ENCODE results near the gene CFAP61.

CFAP61 gene

DNA sequence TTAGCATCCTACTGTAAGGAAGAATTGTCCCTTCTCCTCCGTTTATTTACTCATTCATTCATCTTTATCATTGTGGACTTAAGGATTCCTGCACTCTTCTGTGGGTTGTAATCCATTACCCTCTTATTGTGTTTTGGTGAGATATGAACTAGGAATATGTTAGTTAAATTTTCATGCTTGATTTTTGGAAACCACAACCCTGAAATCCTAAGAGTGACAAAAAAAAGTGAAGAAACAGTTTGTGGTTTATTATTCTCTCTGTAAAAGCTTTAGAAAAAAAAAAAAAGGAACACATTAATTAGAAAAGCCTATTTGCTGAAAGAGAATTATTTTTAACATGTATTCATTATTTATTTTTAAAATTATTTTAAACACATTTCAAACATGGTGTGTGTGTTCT, 278.8 kb downstream of the CFAP61 start:
- no peaks in the 10 kb centered on the region for H3K27me3 ChIP-seq (ENCODE audit: insufficient read depth, low read length, poor library complexity, severe bottlenecking)
- H2AFZ ChIP-seq (ENCODE audit: low read length) = no peak overlapping the region
- H3K4me1 ChIP-seq (ENCODE audit: insufficient read depth, low read length, poor library complexity, severe bottlenecking) = peaks cover 3% of the 10 kb centered on the region
- H3F3A ChIP-seq (ENCODE audit: low read depth) = no peaks in the 10 kb centered on the region
- no peak overlapping the region for H3K4me3 ChIP-seq (ENCODE audit: low read length, poor library complexity, severe bottlenecking)
- no peaks in the 10 kb centered on the region for H4K20me1 ChIP-seq (ENCODE audit: insufficient read depth, low read length, poor library complexity, severe bottlenecking)
- H3K9me2 ChIP-seq (replicated peaks; ENCODE audit: low read depth, low read length) = no peaks in the 10 kb centered on the region
- no peak overlapping the region for H3K9ac ChIP-seq (ENCODE audit: low read depth, low read length, poor library complexity, severe bottlenecking)
- H3K36me3 ChIP-seq (ENCODE audit: insufficient read depth, low read length) = no peaks in the 10 kb centered on the region
- H3K79me2 ChIP-seq (ENCODE audit: insufficient read depth, low read length) = no peaks in the 10 kb centered on the region
- H3K9me3 ChIP-seq (ENCODE audit: insufficient read depth, low read depth, low read length) = no peaks in the 10 kb centered on the region
- H3K4me2 ChIP-seq (ENCODE audit: low read depth, low read length, poor library complexity, severe bottlenecking) = no peak overlapping the region
- TF ChIP-seq, protein P1, sequence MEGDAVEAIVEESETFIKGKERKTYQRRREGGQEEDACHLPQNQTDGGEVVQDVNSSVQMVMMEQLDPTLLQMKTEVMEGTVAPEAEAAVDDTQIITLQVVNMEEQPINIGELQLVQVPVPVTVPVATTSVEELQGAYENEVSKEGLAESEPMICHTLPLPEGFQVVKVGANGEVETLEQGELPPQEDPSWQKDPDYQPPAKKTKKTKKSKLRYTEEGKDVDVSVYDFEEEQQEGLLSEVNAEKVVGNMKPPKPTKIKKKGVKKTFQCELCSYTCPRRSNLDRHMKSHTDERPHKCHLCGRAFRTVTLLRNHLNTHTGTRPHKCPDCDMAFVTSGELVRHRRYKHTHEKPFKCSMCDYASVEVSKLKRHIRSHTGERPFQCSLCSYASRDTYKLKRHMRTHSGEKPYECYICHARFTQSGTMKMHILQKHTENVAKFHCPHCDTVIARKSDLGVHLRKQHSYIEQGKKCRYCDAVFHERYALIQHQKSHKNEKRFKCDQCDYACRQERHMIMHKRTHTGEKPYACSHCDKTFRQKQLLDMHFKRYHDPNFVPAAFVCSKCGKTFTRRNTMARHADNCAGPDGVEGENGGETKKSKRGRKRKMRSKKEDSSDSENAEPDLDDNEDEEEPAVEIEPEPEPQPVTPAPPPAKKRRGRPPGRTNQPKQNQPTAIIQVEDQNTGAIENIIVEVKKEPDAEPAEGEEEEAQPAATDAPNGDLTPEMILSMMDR (conservative IDR thresholded peaks at IDR 0.05; ENCODE audit: low read length) = no peak
- TF ChIP-seq EZH2phosphoT487 (IDR thresholded peaks at IDR 0.05; ENCODE audit: borderline replicate concordance) = no peak

DNA sequence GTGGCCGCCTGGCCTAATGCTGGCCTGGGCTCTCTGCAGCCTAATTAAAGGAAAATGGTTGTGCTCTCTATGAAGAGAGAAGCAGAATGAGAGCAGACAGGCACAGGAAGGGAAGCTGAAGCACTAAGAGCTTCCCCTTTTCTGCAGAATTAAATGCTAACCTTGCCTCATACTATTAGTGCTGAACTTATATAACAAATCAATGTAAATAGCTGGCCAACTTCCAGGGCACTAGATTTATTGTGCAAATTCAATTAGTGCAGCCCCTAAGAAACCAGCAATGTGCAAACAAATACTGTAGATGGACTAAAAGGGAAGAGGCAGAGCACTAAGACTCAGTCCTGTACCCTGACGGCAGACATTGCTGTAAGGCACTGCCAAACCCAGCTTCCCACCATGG, 279.5 kb downstream of the CFAP61 start:
- H3K4me3 ChIP-seq (ENCODE audit: low read length, poor library complexity, severe bottlenecking) = no peak overlapping the region
- H3K4me2 ChIP-seq (ENCODE audit: low read depth, low read length, poor library complexity, severe bottlenecking) = no peak overlapping the region
- no peaks in the 10 kb centered on the region for H3K9me3 ChIP-seq (ENCODE audit: insufficient read depth, low read depth, low read length)
- TF ChIP-seq EZH2phosphoT487 (IDR thresholded peaks at IDR 0.05; ENCODE audit: borderline replicate concordance) = no peak
- TF ChIP-seq, protein P1 (conservative IDR thresholded peaks at IDR 0.05; ENCODE audit: low read length) = no peak
- H3K4me1 ChIP-seq (ENCODE audit: insufficient read depth, low read length, poor library complexity, severe bottlenecking) = peaks cover 3% of the 10 kb centered on the region
- H4K20me1 ChIP-seq (ENCODE audit: insufficient read depth, low read length, poor library complexity, severe bottlenecking) = no peaks in the 10 kb centered on the region
- H3F3A ChIP-seq (ENCODE audit: low read depth) = no peaks in the 10 kb centered on the region
- H3K36me3 ChIP-seq (ENCODE audit: insufficient read depth, low read length) = no peaks in the 10 kb centered on the region
- no peaks in the 10 kb centered on the region for H3K9me2 ChIP-seq (replicated peaks; ENCODE audit: low read depth, low read length)
- H3K9ac ChIP-seq (ENCODE audit: low read depth, low read length, poor library complexity, severe bottlenecking) = no peak overlapping the region
- H3K79me2 ChIP-seq (ENCODE audit: insufficient read depth, low read length) = no peaks in the 10 kb centered on the region
- no peaks in the 10 kb centered on the region for H3K27me3 ChIP-seq (ENCODE audit: insufficient read depth, low read length, poor library complexity, severe bottlenecking)
- H2AFZ ChIP-seq (ENCODE audit: low read length) = 0 out of 2 replicates have a peak overlapping the region, but pooled peaks have one; percentile 41

DNA sequence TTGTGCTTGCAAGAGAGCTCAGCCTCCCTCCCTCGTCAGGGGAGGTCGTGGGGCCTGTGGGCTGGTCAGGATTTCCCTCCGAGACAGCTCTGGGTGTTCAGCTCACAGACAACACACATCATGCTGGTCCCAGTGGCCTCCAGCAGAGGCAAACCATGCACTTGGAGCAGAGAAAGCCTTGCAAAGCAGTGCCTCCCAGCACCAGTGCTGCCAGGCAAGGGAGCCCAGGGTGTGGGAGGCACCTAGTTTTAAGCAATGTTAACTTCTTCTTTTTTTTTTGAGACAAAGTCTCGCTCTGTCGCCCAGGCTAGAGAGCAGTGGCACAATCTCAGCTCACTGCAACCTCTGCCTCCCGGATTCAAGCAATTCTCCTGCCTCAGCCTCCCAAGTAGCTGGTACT, 281.5 kb downstream of the CFAP61 start:
- Histone ChIP-seq H3K9me3 (ENCODE audit: insufficient read depth, low read depth, low read length) (no peaks in the 10 kb centered on the region), H2AFZ (ENCODE audit: low read length) (no peak overlapping the region), H3K4me3 (ENCODE audit: low read length, poor library complexity, severe bottlenecking) (no peak overlapping the region), H4K20me1 (ENCODE audit: insufficient read depth, low read length, poor library complexity, severe bottlenecking) (no peaks in the 10 kb centered on the region), H3K4me1 (ENCODE audit: insufficient read depth, low read length, poor library complexity, severe bottlenecking) (peaks cover 3% of the 10 kb centered on the region), H3F3A (ENCODE audit: low read depth) (no peaks in the 10 kb centered on the region), H3K36me3 (ENCODE audit: insufficient read depth, low read length) (no peaks in the 10 kb centered on the region), H3K9ac (ENCODE audit: low read depth, low read length, poor library complexity, severe bottlenecking) (no peak overlapping the region), H3K9me2 (replicated peaks; ENCODE audit: low read depth, low read length) (no peaks in the 10 kb centered on the region), H3K27me3 (ENCODE audit: insufficient read depth, low read length, poor library complexity, severe bottlenecking) (no peaks in the 10 kb centered on the region), H3K4me2 (ENCODE audit: low read depth, low read length, poor library complexity, severe bottlenecking) (no peak overlapping the region), H3K79me2 (ENCODE audit: insufficient read depth, low read length) (no peaks in the 10 kb centered on the region)
- TF ChIP-seq EZH2phosphoT487 (IDR thresholded peaks at IDR 0.05; ENCODE audit: borderline replicate concordance) = no peak
- TF ChIP-seq, protein P1 (conservative IDR thresholded peaks at IDR 0.05; ENCODE audit: low read length) = no peak

All from Loucy (cell line).